ENCODE data around the gene ASCC2. TPM values are rescaled to one million over a fixed set of nuclear protein-coding genes. Genes with fewer than 3 reads are reported as not detected.

The ASCC2 gene
- total and polyA plus RNA-seq, 2 donors (not counting 3 experiments of a cell fraction or from before 2014, with no cell fraction given): 43.6 to 60.7 TPM

GRCh38 chr22:29883775-29884097, 45.7 kb upstream of the ASCC2 start:
- H3K27ac ChIP-seq (ENCODE audit: insufficient read depth, low read depth, low read length): peak overlapping the region; percentile 58
- H3K27me3 ChIP-seq (ENCODE audit: control insufficient read depth in 2 of 2, insufficient read depth in 2 of 2, low read length in 2 of 2): no peaks in the 10 kb centered on the region
- intact Hi-C loops (cut with micrococcal nuclease): loop anchor here (1.0 to 10.0 kb wide), 4 partner anchors 45 to 201 kb away; partner anchors contain the start of genes ASCC2, HORMAD2, UQCR10 and ZMAT5
- DNase-seq (ENCODE audit: low read depth, low spot score) (no peak), FAIRE-seq (peak; percentile 54)
- BruUV-seq (replicated peaks): no TSS peak
- TF ChIP-seq EZH2 (IDR thresholded peaks at IDR 0.05; ENCODE audit: borderline replicate concordance, low read depth, low read length, severe bottlenecking) (no peak), GATA2 (IDR thresholded peaks at IDR 0.05; ENCODE audit: insufficient read depth, insufficient read length, low read depth, low read length) (no peak), POLR2A (IDR thresholded peaks at IDR 0.05; ENCODE audit: low read depth, low read length) (no peak), MAX (IDR thresholded peaks at IDR 0.05; ENCODE audit: insufficient read depth, insufficient read length) (no peak), POLR2AphosphoS5 (IDR thresholded peaks at IDR 0.05; ENCODE audit: insufficient read depth, low read depth, low read length) (no peak), CTCF (IDR thresholded peaks at IDR 0.05; ENCODE audit: extremely low read depth in 1 of 2, insufficient read depth in 1 of 2, low read depth in 1 of 2, low read length in 2 of 2) (no peak), JUN (IDR thresholded peaks at IDR 0.05; ENCODE audit: borderline replicate concordance, insufficient read depth, insufficient read length, low read depth) (no peak), MYC (IDR thresholded peaks at IDR 0.05; ENCODE audit: low read depth, low read length) (no peak), FOS (IDR thresholded peaks at IDR 0.05; ENCODE audit: borderline replicate concordance, insufficient read depth, low read length) (no peak)
- peaks cover 44% of the 10 kb centered on the region for H3K79me2 ChIP-seq (ENCODE audit: control insufficient read depth, insufficient read depth, low read length)
- H3K4me1 ChIP-seq (ENCODE audit: control insufficient read depth, extremely low read depth, insufficient read depth, low read length): peaks cover 4% of the 10 kb centered on the region
- H3K4me2 ChIP-seq (ENCODE audit: insufficient read depth, low read length): peak overlapping the region; percentile 82
- no peaks in the 10 kb centered on the region for H3K9me1 ChIP-seq (replicated peaks; ENCODE audit: control insufficient read depth, extremely low read depth, insufficient read depth, low read length)
- H3K4me3 ChIP-seq (replicated peaks in 1 of 3; ENCODE audit: insufficient read depth in 1 of 3, low read depth in 1 of 3, low read length in 3 of 3): peak overlapping the region; percentile 42 to 81 (median 59)
- peak overlapping the region; percentile 92 for H2AFZ ChIP-seq (ENCODE audit: low read depth, low read length)
- peaks cover 4% of the 10 kb centered on the region for H4K20me1 ChIP-seq (replicated peaks; ENCODE audit: control insufficient read depth, extremely low read depth, insufficient read depth, low read length)
- peak overlapping the region; percentile 74 for H3K9ac ChIP-seq (replicated peaks; ENCODE audit: extremely low read depth, insufficient read depth, low read length)
- H3K9me3 ChIP-seq (replicated peaks; ENCODE audit: control insufficient read depth, insufficient read depth, low read length): no peaks in the 10 kb centered on the region
- no peaks in the 10 kb centered on the region for H3K36me3 ChIP-seq (ENCODE audit: control insufficient read depth in 2 of 2, extremely low read depth in 1 of 2, insufficient read depth in 2 of 2, low read length in 2 of 2)
- ChIA-PET CTCF (interaction anchor here (0.6 to 3.6 kb wide), 14 partner anchors 24 to 248 kb away, joined by 3 to 41 read pairs (median 3); no protein-coding TSS in a partner anchor), POLR2A (interaction anchor here (0.7 to 1.4 kb wide), 2 partner anchors 24 to 122 kb away, joined by 3 to 6 read pairs; no protein-coding TSS in a partner anchor)
- dilution Hi-C loops (cut with MboI; ENCODE audit: extremely low pct_ligation_motif_present, low sequenced_read_pairs): no loop called here

All from endothelial cell of umbilical vein (primary cell).